ENCODE data around the gene HSPA14.

Gene HSPA14

GRCh38 chr10:14916600-14916999, 78.5 kb downstream of the HSPA14 start:
- ATAC-seq, result no peak
- no peak for TF ChIP-seq CREB5 (CRISPR knock-in tag; IDR thresholded peaks at IDR 0.05; ENCODE audit: low read depth)
- TF ChIP-seq ZFP3 (CRISPR knock-in tag; IDR thresholded peaks at IDR 0.05), result no peak
- no peak for TF ChIP-seq TCF4 (CRISPR knock-in tag; IDR thresholded peaks at IDR 0.05; ENCODE audit: borderline replicate concordance)

- no peak for ATAC-seq
- TF ChIP-seq ZC3H10 (CRISPR knock-in tag; IDR thresholded peaks at IDR 0.05), result no peak
Observed at GRCh38 chr10:14917827-14918226, 79.7 kb downstream of the HSPA14 start.

- TF ChIP-seq ZNF565 (CRISPR knock-in tag; conservative IDR thresholded peaks at IDR 0.05; ENCODE audit: low read depth), result no peak
- no peak for TF ChIP-seq ISL1 (CRISPR knock-in tag; IDR thresholded peaks at IDR 0.05)
- TF ChIP-seq CSRNP3 (CRISPR knock-in tag; IDR thresholded peaks at IDR 0.05), result no peak
- TF ChIP-seq TCF4 (CRISPR knock-in tag; IDR thresholded peaks at IDR 0.05; ENCODE audit: borderline replicate concordance), result no peak
- TF ChIP-seq SNAI2 (CRISPR knock-in tag; IDR thresholded peaks at IDR 0.05), result no peak
- no peak for TF ChIP-seq ZNF8 (CRISPR knock-in tag; IDR thresholded peaks at IDR 0.05)
- no peak for TF ChIP-seq GLIS3 (CRISPR knock-in tag; IDR thresholded peaks at IDR 0.05)
- TF ChIP-seq POU6F1 (CRISPR knock-in tag; IDR thresholded peaks at IDR 0.05; ENCODE audit: borderline replicate concordance, low read depth), result no peak
- TF ChIP-seq ZNF70 (CRISPR knock-in tag; IDR thresholded peaks at IDR 0.05), result no peak
- no peak for TF ChIP-seq RARB (CRISPR knock-in tag; IDR thresholded peaks at IDR 0.05)
- TF ChIP-seq TOX (CRISPR knock-in tag; IDR thresholded peaks at IDR 0.05; ENCODE audit: borderline replicate concordance), result no peak
- no peak for ATAC-seq
Observed at GRCh38 chr10:14918964-14919363, 80.9 kb downstream of the HSPA14 start.
